GM12878 (cell line): ENCODE measurements around the gene GTSF1L.

Experiments
- CREM ChIP-seq: IDR thresholded peaks from 2 replicates; pipeline ENCODE4 v1.6.1; 2014; ENCODE audit warnings: antibody characterized with exemption, low read depth
- CTCF ChIP-seq, 3 experiments: IDR thresholded peaks in 2 of 3; conservative IDR thresholded peaks in 1 of 3; 2 replicates each; pipeline ENCODE4 v1.5.1; 2011; ENCODE audit warnings: low read depth in 3 of 3, low read length in 3 of 3, mild to moderate bottlenecking in 3 of 3, control low read depth in 2 of 3, moderate library complexity in 2 of 3, inconsistent platforms in 1 of 3, mixed read lengths in 1 of 3; ENCODE audit not compliant: control insufficient read depth in 2 of 3, insufficient read depth in 1 of 3; ENCODE audit errors: extremely low read depth in 1 of 3
- EZH2 ChIP-seq: IDR thresholded peaks from 2 replicates; pipeline ENCODE4 v1.6.1; 2012; ENCODE audit warnings: low read depth, mild to moderate bottlenecking, control low read depth, inconsistent platforms, low read length, borderline replicate concordance; ENCODE audit not compliant: control insufficient read depth
- MXI1 ChIP-seq: fragments of 150-350 bp; IDR thresholded peaks from 2 replicates; pipeline ENCODE4 v1.6.1; 2011; ENCODE audit warnings: low read depth, mild to moderate bottlenecking, inconsistent platforms, low read length, improper control_type of control experiment
- RAD21 ChIP-seq: IDR thresholded peaks from 2 replicates; pipeline ENCODE4 v1.6.1; 2011; ENCODE audit warnings: mild to moderate bottlenecking, low read depth, low read length, moderate library complexity; ENCODE audit not compliant: insufficient read depth

GRCh38 chr20:43771503-43772190 lies 44.8 kb upstream of the GTSF1L start:
- TF ChIP-seq EZH2 (no peak), MXI1 (no peak), RAD21 (no peak), CREM (no peak), CTCF (IDR thresholded peaks at IDR 0.05 in 2 of 3, conservative IDR thresholded peaks at IDR 0.05 in 1 of 3; ENCODE audit: control insufficient read depth in 2 of 3, extremely low read depth in 1 of 3, insufficient read depth in 1 of 3, low read depth in 3 of 3, low read length in 3 of 3) (no peak)
